ENCODE data around the gene PRDM16.

Gene PRDM16

GRCh38 chr1:3040004-3040403, 29.0 kb upstream of the PRDM16 start:
- H3K4me3 ChIP-seq (ENCODE audit: low read length): no peak overlapping the region
- no CpG with 5 or more reads among the region's 7 CpGs for whole genome bisulfite sequencing (ENCODE audit: insufficient coverage, insufficient read length)
- H3K4me1 ChIP-seq (ENCODE audit: control insufficient read depth, insufficient read depth, low read length): no peaks in the 10 kb centered on the region
- H3K27ac ChIP-seq (ENCODE audit: low read length): no peak overlapping the region
- DNase-seq (ENCODE audit: low read depth, low spot score): no peak
- peaks cover 18% of the 10 kb centered on the region for H3K9me3 ChIP-seq (ENCODE audit: control insufficient read depth, insufficient read depth, low read length)
- H3K27me3 ChIP-seq (ENCODE audit: control insufficient read depth, insufficient read depth, low read length): no peaks in the 10 kb centered on the region; the same call in 1 of the 2 replicates
- H3K36me3 ChIP-seq (ENCODE audit: control insufficient read depth, insufficient read depth, low read length): no peaks in the 10 kb centered on the region; the same call in 1 of the 2 replicates

GRCh38 chr1:3042481-3042880, 26.5 kb upstream of the PRDM16 start:
- no CpG with 5 or more reads among the region's 9 CpGs for WGBS (ENCODE audit: insufficient coverage, insufficient read length)
- no peak overlapping the region for H3K4me3 ChIP-seq (ENCODE audit: low read length)
- no peaks in the 10 kb centered on the region for H3K4me1 ChIP-seq (ENCODE audit: control insufficient read depth, insufficient read depth, low read length)
- no peak for DNase-seq (ENCODE audit: low read depth, low spot score)
- no peaks in the 10 kb centered on the region; the same call in 1 of the 2 replicates for H3K27me3 ChIP-seq (ENCODE audit: control insufficient read depth, insufficient read depth, low read length)
- H3K9me3 ChIP-seq (ENCODE audit: control insufficient read depth, insufficient read depth, low read length): peaks cover 15% of the 10 kb centered on the region
- no peaks in the 10 kb centered on the region for H3K36me3 ChIP-seq (ENCODE audit: control insufficient read depth, insufficient read depth, low read length)
- H3K27ac ChIP-seq (ENCODE audit: low read length): no peak overlapping the region

DNA sequence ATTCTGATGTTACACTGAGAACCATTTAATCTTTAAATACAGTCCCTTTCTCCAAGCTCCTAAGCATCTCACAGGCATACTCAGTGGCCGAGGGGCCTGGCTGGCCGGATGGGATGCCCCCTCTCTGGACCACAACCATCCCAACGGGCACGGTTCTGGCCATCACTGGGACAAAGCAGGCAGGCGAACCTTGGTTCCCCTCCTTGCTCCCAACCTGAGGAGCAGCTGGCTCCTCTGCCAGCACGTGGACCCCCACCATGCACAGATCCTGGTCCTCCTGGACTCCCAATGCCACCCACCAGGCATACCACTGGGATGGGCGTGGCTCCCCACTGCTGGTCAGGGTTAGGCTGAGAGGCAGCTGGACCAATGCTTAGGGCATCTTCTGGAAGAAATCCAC, 19.8 kb upstream of the PRDM16 start:
- Histone ChIP-seq H3K9me3 (ENCODE audit: control insufficient read depth, insufficient read depth, low read length) (peaks cover 28% of the 10 kb centered on the region), H3K36me3 (ENCODE audit: control insufficient read depth, insufficient read depth, low read length) (no peaks in the 10 kb centered on the region), H3K27ac (ENCODE audit: low read length) (no peak overlapping the region), H3K27me3 (ENCODE audit: control insufficient read depth, insufficient read depth, low read length) (no peaks in the 10 kb centered on the region; the same call in 1 of the 2 replicates), H3K4me3 (ENCODE audit: low read length) (no peak overlapping the region), H3K4me1 (ENCODE audit: control insufficient read depth, insufficient read depth, low read length) (no peaks in the 10 kb centered on the region)
- no CpG with 5 or more reads among the region's 7 CpGs for WGBS (ENCODE audit: insufficient coverage, insufficient read length)
- DNase-seq (ENCODE audit: low read depth, low spot score): no peak

DNA sequence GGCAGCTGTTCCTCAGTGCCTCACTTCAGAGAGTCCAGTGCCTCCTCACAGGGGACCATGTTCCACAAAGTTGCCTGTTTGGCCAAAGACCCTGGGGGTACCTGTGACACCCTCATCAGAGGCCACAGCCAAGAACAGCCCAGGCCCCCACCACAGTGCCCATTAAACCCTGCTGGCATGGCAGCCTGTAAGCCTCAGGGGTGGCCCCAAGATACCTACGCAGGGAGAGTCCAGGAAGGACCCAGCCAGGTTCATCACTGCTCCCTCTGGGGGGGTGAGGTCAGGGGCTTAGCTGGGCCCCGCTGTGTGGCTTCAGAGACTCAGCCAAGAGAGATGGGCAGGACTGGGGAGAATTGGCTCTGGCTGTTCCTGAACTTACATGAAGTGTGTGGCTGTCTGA, 19.1 kb upstream of the PRDM16 start:
- Histone ChIP-seq H3K27me3 (ENCODE audit: control insufficient read depth, insufficient read depth, low read length) (no peaks in the 10 kb centered on the region), H3K9me3 (ENCODE audit: control insufficient read depth, insufficient read depth, low read length) (peaks cover 32% of the 10 kb centered on the region)

DNA sequence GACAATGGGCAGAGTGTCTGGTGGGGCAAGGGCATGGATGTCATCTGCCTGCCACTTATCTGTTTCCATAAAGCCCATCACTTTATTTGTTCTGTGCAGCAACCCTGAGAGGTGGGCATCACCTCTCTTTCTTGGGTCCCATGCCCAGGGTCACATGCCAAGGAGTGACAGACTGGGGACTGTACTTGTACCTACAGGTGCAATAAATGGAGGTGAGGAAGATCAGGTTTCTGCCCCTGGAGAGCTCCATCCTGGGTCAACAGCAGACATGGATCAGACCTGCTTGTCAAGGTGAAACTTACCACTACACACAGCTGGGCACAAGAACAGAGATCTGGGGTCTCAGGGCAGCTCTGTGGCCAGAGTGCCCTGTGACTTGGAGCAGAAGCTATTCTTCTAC, 18.4 kb upstream of the PRDM16 start:
- Histone ChIP-seq H3K27me3 (ENCODE audit: control insufficient read depth, insufficient read depth, low read length) (no peaks in the 10 kb centered on the region), H3K9me3 (ENCODE audit: control insufficient read depth, insufficient read depth, low read length) (peaks cover 31% of the 10 kb centered on the region), H3K27ac (ENCODE audit: low read length) (no peak overlapping the region), H3K4me3 (ENCODE audit: low read length) (no peak overlapping the region), H3K4me1 (ENCODE audit: control insufficient read depth, insufficient read depth, low read length) (no peaks in the 10 kb centered on the region), H3K36me3 (ENCODE audit: control insufficient read depth, insufficient read depth, low read length) (no peaks in the 10 kb centered on the region)
- no peak for DNase-seq (ENCODE audit: low read depth, low spot score)

More for the DNA sequence above, 19.1 kb upstream of the PRDM16 start:
- H3K4me3 ChIP-seq (ENCODE audit: low read length): no peak overlapping the region
- H3K27ac ChIP-seq (ENCODE audit: low read length): no peak overlapping the region
- H3K4me1 ChIP-seq (ENCODE audit: control insufficient read depth, insufficient read depth, low read length): no peaks in the 10 kb centered on the region
- WGBS (ENCODE audit: insufficient coverage, insufficient read length): no CpG with 5 or more reads among the region's 2 CpGs
- no peaks in the 10 kb centered on the region for H3K36me3 ChIP-seq (ENCODE audit: control insufficient read depth, insufficient read depth, low read length)
- no peak for DNase-seq (ENCODE audit: low read depth, low spot score)

DNA sequence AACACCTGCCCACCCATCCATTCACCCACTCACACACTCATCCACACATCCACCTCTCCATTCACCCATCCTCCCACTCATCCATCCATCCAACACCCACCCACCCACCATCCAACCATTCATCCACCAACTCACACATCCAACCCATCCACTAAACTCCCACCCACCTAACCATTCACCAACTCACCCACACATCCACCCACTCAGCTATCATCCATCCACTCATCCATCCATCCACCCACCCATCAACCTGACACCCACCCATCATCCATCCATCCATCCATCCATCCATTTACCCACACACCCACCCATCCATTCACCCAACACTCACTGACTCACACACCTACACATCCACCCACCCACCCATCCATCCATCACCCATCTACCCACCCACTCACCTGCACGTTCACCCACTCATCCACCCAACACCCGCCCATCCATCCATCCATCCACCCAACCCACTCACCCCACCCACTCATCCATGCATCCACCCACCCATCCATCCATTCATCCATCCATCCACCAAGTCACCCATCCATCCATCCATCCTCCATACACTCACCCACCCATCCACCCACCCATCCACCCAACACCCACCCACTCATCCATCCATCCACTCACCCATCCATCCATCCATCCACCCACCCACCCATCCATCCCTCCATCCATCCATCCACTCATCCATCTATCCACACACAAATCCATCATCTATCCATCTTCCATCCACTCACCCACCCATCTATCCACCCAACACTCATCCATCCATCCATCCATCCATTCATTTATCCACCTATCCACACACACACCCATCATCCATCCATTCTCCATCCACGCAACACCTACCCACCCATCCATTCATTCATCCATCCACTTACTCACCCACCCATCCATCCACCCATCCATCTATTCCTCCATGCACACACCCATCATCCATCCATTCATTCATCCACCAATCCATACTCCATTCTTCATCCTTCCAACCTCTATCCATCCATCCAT, 17.4 kb upstream of the PRDM16 start:
- Histone ChIP-seq H3K4me3 (ENCODE audit: low read length) (no peak overlapping the region), H3K27me3 (ENCODE audit: control insufficient read depth, insufficient read depth, low read length) (no peaks in the 10 kb centered on the region), H3K4me1 (ENCODE audit: control insufficient read depth, insufficient read depth, low read length) (no peaks in the 10 kb centered on the region), H3K27ac (ENCODE audit: low read length) (no peak overlapping the region), H3K9me3 (ENCODE audit: control insufficient read depth, insufficient read depth, low read length) (peaks cover 31% of the 10 kb centered on the region), H3K36me3 (ENCODE audit: control insufficient read depth, insufficient read depth, low read length) (no peaks in the 10 kb centered on the region)
- DNase-seq (ENCODE audit: low read depth, low spot score): no peak
- WGBS (ENCODE audit: insufficient coverage, insufficient read length): 100% methylated on average over 2 of the region's 3 CpGs

GRCh38 chr1:3052501-3052900, 16.5 kb upstream of the PRDM16 start:
- no peaks in the 10 kb centered on the region for H3K27me3 ChIP-seq (ENCODE audit: control insufficient read depth, insufficient read depth, low read length)
- WGBS (ENCODE audit: insufficient coverage, insufficient read length): no CpG with 5 or more reads among the region's 5 CpGs

GRCh38 chr1:3053366-3053980, 15.5 kb upstream of the PRDM16 start:
- WGBS (ENCODE audit: insufficient coverage, insufficient read length): no CpG with 5 or more reads among the region's 9 CpGs
- Histone ChIP-seq H3K36me3 (ENCODE audit: control insufficient read depth, insufficient read depth, low read length) (no peaks in the 10 kb centered on the region), H3K4me1 (ENCODE audit: control insufficient read depth, insufficient read depth, low read length) (no peaks in the 10 kb centered on the region), H3K9me3 (ENCODE audit: control insufficient read depth, insufficient read depth, low read length) (peaks cover 31% of the 10 kb centered on the region), H3K27ac (ENCODE audit: low read length) (no peak overlapping the region), H3K4me3 (ENCODE audit: low read length) (no peak overlapping the region), H3K27me3 (ENCODE audit: control insufficient read depth, insufficient read depth, low read length) (no peaks in the 10 kb centered on the region)
- DNase-seq (ENCODE audit: low read depth, low spot score): no peak

More at GRCh38 chr1:3052501-3052900, 16.5 kb upstream of the PRDM16 start:
- no peak for DNase-seq (ENCODE audit: low read depth, low spot score)
- H3K9me3 ChIP-seq (ENCODE audit: control insufficient read depth, insufficient read depth, low read length): peaks cover 31% of the 10 kb centered on the region
- H3K4me3 ChIP-seq (ENCODE audit: low read length): no peak overlapping the region
- H3K27ac ChIP-seq (ENCODE audit: low read length): no peak overlapping the region
- H3K4me1 ChIP-seq (ENCODE audit: control insufficient read depth, insufficient read depth, low read length): no peaks in the 10 kb centered on the region
- H3K36me3 ChIP-seq (ENCODE audit: control insufficient read depth, insufficient read depth, low read length): no peaks in the 10 kb centered on the region

DNA sequence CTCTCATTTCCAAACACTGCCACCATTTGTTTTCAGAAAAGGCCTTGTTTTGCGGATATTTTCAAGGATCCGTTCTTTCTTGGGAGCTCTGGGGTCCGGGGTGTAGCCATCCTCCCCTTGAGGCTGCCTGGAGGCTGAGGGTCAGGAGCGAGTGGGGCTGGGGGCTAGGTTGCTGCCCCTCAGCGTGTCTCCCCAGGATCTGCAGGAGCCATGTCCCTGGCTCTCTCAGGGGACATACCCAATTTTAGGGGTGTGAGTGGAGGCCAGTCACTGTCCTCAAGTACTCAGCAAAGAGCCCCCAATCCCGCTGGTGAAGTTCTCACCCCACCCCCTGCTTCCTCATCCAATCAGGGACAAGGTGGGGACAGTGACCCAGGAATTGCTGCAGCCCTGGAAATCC, 15.0 kb upstream of the PRDM16 start:
- Histone ChIP-seq H3K27me3 (ENCODE audit: control insufficient read depth, insufficient read depth, low read length) (no peaks in the 10 kb centered on the region), H3K4me3 (ENCODE audit: low read length) (no peak overlapping the region), H3K27ac (ENCODE audit: low read length) (no peak overlapping the region), H3K4me1 (ENCODE audit: control insufficient read depth, insufficient read depth, low read length) (no peaks in the 10 kb centered on the region), H3K9me3 (ENCODE audit: control insufficient read depth, insufficient read depth, low read length) (peaks cover 31% of the 10 kb centered on the region), H3K36me3 (ENCODE audit: control insufficient read depth, insufficient read depth, low read length) (no peaks in the 10 kb centered on the region)
- no peak for DNase-seq (ENCODE audit: low read depth, low spot score)
- no CpG with 5 or more reads among the region's 6 CpGs for WGBS (ENCODE audit: insufficient coverage, insufficient read length)

DNA sequence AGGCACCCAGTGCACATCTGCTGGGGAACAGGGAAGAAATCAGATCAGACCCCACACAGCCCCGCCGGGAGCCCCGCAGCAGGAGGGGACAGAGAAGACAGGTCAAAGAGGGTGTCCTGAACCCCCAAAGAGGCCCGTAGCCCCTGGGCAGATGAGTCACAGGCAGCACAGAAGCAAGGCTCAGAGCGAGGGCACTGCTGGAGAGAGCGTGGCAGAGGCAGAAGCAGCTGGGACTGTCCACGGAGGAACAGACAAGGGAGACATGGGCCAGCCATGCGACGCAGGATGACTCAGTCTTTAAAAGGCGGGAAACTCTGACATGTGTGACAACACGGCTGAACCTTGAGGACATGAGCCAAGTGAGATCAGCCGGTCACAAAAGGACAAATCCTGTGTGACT, 14.5 kb upstream of the PRDM16 start:
- no peaks in the 10 kb centered on the region for H3K27me3 ChIP-seq (ENCODE audit: control insufficient read depth, insufficient read depth, low read length)
- no peaks in the 10 kb centered on the region for H3K36me3 ChIP-seq (ENCODE audit: control insufficient read depth, insufficient read depth, low read length)
- no peak for DNase-seq (ENCODE audit: low read depth, low spot score)
- H3K27ac ChIP-seq (ENCODE audit: low read length): no peak overlapping the region
- no peak overlapping the region for H3K4me3 ChIP-seq (ENCODE audit: low read length)
- WGBS (ENCODE audit: insufficient coverage, insufficient read length): no CpG with 5 or more reads among the region's 12 CpGs
- peaks cover 28% of the 10 kb centered on the region for H3K9me3 ChIP-seq (ENCODE audit: control insufficient read depth, insufficient read depth, low read length)
- no peaks in the 10 kb centered on the region for H3K4me1 ChIP-seq (ENCODE audit: control insufficient read depth, insufficient read depth, low read length)

All from iPS DF 6.9 (cell line).